Subcutaneous abdominal adipose tissue (tissue), 5 donors: ENCODE measurements around the gene ZNF8.
"Not testable (repeated sequence)": the region's sequence is repeated elsewhere in the genome, so short reads cannot be mapped to it uniquely, and the experiment has no call there.

Experiments
- H3K27ac ChIP-seq: one replicate; pipeline ENCODE4 v1.7.0; 2013; ENCODE audit warnings: low read depth, mild to moderate bottlenecking, inconsistent platforms, low read length, moderate library complexity
- H3K27me3 ChIP-seq, 5 donors: one replicate each; pipeline ENCODE4 v1.7.0; 2013; ENCODE audit warnings: low read length in 5 of 5, inconsistent platforms in 1 of 5; ENCODE audit not compliant: control insufficient read depth in 5 of 5, insufficient read depth in 4 of 5
- H3K36me3 ChIP-seq, 5 donors: one replicate each; pipeline ENCODE4 v1.7.0; 2013; ENCODE audit warnings: low read length in 5 of 5; ENCODE audit not compliant: control insufficient read depth in 5 of 5, insufficient read depth in 5 of 5
- H3K4me1 ChIP-seq, 5 donors: one replicate each; pipeline ENCODE4 v1.7.0; 2013; ENCODE audit warnings: low read length in 5 of 5, mild to moderate bottlenecking in 3 of 5, moderate library complexity in 1 of 5; ENCODE audit not compliant: control insufficient read depth in 5 of 5, insufficient read depth in 5 of 5
- H3K4me3 ChIP-seq, 5 donors: one replicate each; pipeline ENCODE4 v1.7.0; 2013; ENCODE audit warnings: low read length in 5 of 5, low read depth in 1 of 5
- H3K9ac ChIP-seq, 5 donors: one replicate each; pipeline ENCODE4 v1.7.0; 2013; ENCODE audit warnings: low read length in 5 of 5, mild to moderate bottlenecking in 4 of 5, moderate library complexity in 3 of 5
- H3K9me3 ChIP-seq, 5 donors: one replicate each; pipeline ENCODE4 v1.7.0; 2013; ENCODE audit warnings: low read length in 5 of 5; ENCODE audit not compliant: control insufficient read depth in 5 of 5
- donor health status: healthy.
- donor health status: healthy.
- donor health status: healthy.
- donor health status: healthy.
- donor health status: healthy.

Gene ZNF8

DNA sequence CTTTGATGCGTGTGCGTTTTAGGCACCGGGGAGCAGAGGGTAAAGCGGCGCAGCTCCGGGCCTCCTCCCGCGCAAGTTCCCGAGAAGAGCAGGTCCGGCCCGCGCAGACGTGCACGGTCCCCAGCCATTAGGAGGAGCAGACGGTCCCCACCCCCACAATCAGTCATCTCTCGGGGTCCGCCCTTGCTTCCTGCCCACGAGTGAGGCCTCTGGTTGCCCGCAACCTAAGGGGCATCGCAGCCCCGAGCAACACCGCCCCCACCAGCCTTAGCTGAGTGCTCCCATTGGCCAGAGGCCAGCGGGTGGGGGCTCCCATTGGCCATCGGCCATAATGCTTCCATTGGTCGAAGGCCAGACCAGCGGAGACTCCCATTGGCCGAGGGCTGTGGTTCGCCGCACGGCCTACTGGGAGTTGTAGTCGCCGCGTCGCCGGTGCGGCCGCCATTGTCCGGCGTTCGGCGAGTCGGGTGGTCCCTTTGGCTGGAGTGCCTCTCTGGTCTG is at the start of gene ZNF8:
Gene ZNF8 (plus strand): TSS at position 415 of the 501 bp plus-strand sequence. CDS start 127 bp downstream, outside the sequence.
- Histone ChIP-seq H3K4me1 (peaks cover 2 to 32% (median 19%) of the 10 kb centered on the region in 5 donors), H3K36me3 (peaks cover 2 to 17% (median 8%) of the 10 kb centered on the region in 5 donors), H3K9ac (peak within 1 kb of the TSS; percentile 66 to 96 (median 95)), H3K27ac (peak within 1 kb of the TSS; percentile 92), H3K4me3 (peak within 1 kb of the TSS; percentile 80 to 96 (median 91)), H3K9me3 (peaks cover 5 to 30% (median 21%) of the 10 kb centered on the region in 5 donors), H3K27me3 (no peaks in the 10 kb centered on the region)

DNA sequence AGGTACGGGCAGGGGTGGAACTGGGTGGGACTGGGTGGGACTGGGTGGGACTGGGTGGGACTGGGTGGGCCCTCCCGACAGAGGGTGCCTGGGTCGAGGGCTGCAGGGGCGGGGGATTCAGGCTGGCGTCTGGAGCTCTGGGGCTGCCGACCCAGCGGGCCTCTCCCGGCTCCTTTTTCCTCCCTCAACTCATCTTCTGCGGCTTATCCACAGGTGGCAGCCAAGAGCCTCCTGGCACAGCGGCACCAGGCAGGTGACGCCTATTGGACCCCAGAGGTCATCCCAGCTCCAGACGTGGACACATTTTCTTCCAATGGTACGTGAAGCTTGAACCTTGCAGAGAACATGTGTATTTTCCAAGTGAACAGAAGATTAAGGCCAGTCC is 49.5 kb upstream of the ZNF8 start:
- peak overlapping the region; percentile 61 to 97 (median 83) for H3K4me3 ChIP-seq
- H3K9me3 ChIP-seq, result peaks cover 4 to 45% (median 42%) of the 10 kb centered on the region in 5 donors
- peaks cover 12 to 42% (median 36%) of the 10 kb centered on the region in 5 donors for H3K36me3 ChIP-seq
- no peaks in the 10 kb centered on the region for H3K27me3 ChIP-seq
- H3K4me1 ChIP-seq, result peaks cover 3 to 21% (median 14%) of the 10 kb centered on the region in 5 donors
- peak overlapping the region in 3 of 5 donors; percentile 76 to 92 (median 85) for H3K9ac ChIP-seq
- no peak overlapping the region for H3K27ac ChIP-seq

DNA sequence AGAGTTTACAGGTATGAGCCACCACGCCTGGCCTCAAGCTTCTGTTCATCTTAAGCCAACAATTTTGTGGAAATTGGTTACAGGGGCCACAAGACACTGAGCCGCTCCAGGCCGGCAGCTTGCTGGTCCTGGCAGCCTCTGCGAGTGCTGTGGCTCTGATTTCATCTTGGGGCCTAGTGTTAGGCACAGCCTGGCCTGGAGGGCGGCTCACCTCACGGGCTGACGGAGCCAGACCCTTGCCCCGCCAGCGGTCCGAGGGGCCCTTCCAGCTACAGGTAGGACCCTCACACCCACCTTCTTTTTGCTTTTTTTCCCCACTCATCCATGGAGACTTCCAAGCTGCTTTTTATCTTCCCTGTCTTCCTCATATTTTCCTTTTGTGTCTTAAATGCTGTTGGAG is 41.4 kb upstream of the ZNF8 start:
- peaks cover 17 to 68% (median 49%) of the 10 kb centered on the region in 5 donors for H3K36me3 ChIP-seq

DNA sequence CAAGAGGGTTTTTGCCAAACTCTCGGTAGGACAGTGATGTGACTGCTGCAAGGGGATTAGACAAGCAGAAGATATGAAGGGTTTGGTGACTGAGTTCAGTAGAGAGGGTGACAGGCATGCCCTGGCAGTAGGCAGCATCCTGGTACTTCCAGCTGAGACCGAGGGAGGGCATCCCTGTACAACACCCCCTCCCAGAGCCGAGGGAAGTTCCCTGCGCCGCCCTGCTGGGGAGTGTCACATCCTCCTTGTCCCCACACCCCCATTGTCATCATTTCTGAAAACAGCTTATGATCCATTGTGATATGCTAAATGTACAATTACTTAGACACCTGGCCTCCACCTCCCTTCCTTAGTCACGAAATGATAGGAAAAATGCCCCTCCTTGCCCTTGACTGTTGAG is 35.4 kb upstream of the ZNF8 start:
- no peaks in the 10 kb centered on the region for H3K4me1 ChIP-seq
- H3K9me3 ChIP-seq, result peaks cover 55 to 95% (median 84%) of the 10 kb centered on the region in 5 donors
- peaks cover 9 to 79% (median 68%) of the 10 kb centered on the region in 5 donors for H3K36me3 ChIP-seq

More for the DNA sequence above, 41.4 kb upstream of the ZNF8 start:
- Histone ChIP-seq H3K4me3 (peak overlapping the region in 3 of 5 donors; percentile 22 to 41 (median 28)), H3K9me3 (peaks cover 25 to 83% (median 76%) of the 10 kb centered on the region in 5 donors), H3K9ac (no peak overlapping the region), H3K27me3 (no peaks in the 10 kb centered on the region), H3K27ac (no peak overlapping the region), H3K4me1 (no peaks in the 10 kb centered on the region)

DNA sequence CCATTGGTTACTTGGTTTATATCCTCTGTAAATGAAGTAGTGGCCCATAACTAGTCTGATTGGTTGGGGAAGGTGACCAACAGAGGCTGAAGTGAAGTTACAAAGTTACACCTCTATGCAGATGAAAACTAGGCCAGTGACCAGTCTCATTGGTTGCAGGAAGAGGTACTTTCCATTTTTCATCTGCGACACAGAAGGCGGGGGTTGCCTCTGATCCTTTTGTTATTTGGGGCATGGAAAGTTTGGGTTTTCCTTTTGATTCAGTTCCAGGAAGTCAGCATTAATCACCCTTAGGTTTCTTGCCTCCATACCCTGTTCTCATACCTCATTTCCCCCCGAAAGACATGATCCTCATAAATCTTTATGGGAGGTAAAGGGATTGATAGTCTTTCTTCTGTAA is 29.9 kb upstream of the ZNF8 start:
- H3K4me3 ChIP-seq, result peak overlapping the region; percentile 6 to 64 (median 46)
- H3K9me3 ChIP-seq, result peaks cover 80 to 98% (median 88%) of the 10 kb centered on the region in 5 donors
- H3K4me1 ChIP-seq, result no peaks in the 10 kb centered on the region
- H3K9ac ChIP-seq, result no peak overlapping the region
- H3K36me3 ChIP-seq, result peaks cover 50 to 92% (median 78%) of the 10 kb centered on the region in 5 donors
- no peak overlapping the region for H3K27ac ChIP-seq
- H3K27me3 ChIP-seq, result no peaks in the 10 kb centered on the region

More for the DNA sequence above, 35.4 kb upstream of the ZNF8 start:
- H3K27ac ChIP-seq, result no peak overlapping the region
- H3K27me3 ChIP-seq, result no peaks in the 10 kb centered on the region
- H3K4me3 ChIP-seq, result peak overlapping the region; percentile 33 to 61 (median 39)
- no peak overlapping the region for H3K9ac ChIP-seq

DNA sequence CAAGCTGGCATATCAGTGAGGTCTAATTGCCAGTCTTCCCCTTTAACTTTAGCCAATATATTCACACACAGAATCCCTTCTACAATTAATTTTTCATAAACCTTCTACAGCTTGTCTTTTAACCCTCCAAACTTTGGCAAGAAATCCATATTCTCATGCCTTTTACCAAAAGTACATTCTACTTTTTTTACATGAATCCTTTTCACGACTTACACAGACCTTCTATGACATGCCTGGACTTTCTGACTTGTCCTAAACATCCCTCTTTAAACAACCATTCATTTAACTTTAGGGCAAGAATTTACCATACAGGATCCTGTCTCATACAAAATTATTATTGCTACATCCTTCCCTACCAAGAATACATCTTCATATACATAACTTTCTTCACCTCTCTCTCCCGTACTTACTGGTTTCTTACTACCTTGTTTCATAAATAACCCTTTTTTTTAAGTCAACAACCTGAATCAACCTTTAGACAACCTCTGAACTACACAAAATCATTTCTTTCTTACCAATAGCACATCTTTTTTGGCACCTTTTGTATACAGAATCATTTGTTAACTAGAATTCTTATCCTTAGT is 26.6 kb upstream of the ZNF8 start:
- Histone ChIP-seq H3K27me3 (no peaks in the 10 kb centered on the region), H3K9me3 (peaks cover 70 to 97% (median 92%) of the 10 kb centered on the region in 5 donors), H3K27ac (no peak overlapping the region), H3K4me1 (no peaks in the 10 kb centered on the region), H3K36me3 (peaks cover 55 to 81% (median 65%) of the 10 kb centered on the region in 5 donors), H3K9ac (no peak overlapping the region), H3K4me3 (peak overlapping the region in 2 of 5 donors; percentile 12 to 64)

DNA sequence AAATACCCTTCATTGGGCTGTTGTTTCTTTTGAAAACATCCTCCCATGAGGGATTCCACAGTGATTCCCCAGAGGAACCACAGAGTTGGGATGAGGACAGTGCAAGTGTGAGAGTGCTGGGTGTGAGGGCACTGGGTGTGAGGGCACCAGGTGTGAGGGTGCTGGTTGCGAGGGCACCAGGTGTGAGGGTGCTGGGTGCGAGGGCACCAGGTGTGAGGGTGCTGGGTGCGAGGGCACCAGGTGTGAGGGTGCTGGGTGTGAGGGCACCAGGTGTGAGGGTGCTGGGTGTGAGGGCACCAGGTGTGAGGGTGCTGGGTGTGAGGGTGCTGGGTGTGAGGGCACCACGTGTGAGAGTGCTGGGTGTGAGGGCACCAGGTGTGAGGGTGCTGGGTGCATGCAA is 20.5 kb upstream of the ZNF8 start:
- not testable (repeated sequence) for H3K27ac ChIP-seq, H3K4me1 ChIP-seq, H3K27me3 ChIP-seq, H3K9ac ChIP-seq
- peaks cover 77 to 99% (median 95%) of the 10 kb centered on the region in 5 donors for H3K9me3 ChIP-seq
- peaks cover 43 to 81% (median 72%) of the 10 kb centered on the region in 5 donors for H3K36me3 ChIP-seq
- H3K4me3 ChIP-seq, result peak overlapping the region; percentile 19 to 84 (median 63)

DNA sequence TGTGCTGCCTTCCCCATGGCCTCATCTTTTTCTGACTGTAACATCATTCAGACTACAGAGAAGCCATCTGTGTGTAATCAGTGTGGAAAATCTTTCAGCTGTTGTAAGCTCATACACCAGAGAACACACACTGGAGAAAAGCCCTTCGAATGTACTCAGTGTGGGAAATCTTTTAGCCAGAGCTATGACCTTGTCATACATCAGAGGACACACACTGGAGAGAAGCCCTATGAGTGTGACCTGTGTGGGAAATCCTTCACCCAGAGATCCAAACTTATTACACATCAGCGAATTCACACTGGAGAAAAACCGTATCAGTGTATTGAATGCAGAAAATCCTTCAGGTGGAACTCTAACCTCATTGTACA is 17.2 kb upstream of the ZNF8 start:
- peak overlapping the region; percentile 19 to 84 (median 63) for H3K4me3 ChIP-seq
- no peak overlapping the region for H3K9ac ChIP-seq
- H3K9me3 ChIP-seq, result peaks cover 77 to 99% (median 98%) of the 10 kb centered on the region in 5 donors
- H3K4me1 ChIP-seq, result peaks cover 0 to 6% (median 0%) of the 10 kb centered on the region in 5 donors
- H3K36me3 ChIP-seq, result peaks cover 32 to 76% (median 60%) of the 10 kb centered on the region in 5 donors
- H3K27me3 ChIP-seq, result no peaks in the 10 kb centered on the region
- no peak overlapping the region for H3K27ac ChIP-seq

DNA sequence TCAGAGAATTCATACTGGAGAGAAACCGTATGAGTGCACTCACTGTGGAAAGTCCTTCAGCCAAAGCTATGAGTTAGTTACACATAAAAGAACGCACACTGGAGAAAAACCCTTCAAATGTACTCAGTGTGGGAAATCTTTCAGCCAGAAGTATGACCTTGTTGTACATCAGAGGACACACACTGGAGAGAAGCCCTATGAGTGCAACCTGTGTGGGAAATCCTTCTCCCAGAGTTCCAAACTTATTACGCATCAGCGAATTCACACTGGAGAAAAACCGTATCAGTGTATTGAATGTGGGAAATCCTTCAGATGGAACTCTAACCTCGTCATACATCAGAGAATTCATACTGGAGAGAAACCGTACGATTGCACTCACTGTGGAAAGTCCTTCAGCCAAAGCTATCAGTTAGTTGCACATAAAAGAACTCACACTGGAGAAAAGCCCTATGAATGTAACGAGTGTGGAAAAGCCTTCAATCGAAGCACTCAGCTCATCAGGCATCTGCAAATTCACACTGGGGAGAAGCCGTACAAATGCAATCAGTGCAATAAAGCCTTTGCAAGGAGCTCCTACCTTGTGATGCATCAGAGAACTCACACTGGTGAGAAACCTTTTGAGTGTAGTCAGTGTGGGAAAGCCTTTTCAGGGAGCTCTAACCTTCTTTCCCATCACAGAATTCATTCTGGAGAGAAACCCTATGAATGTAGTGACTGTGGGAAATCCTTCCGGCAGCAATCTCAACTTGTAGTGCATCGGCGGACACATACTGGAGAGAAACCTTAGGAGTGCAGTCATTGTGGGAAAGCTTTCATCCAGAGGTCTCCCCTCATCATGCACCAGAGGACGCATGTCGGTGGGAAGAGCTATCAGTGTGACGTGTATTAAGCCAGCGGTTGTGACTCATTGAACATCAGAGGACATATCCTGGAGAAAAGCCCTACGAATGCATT is 16.5 kb upstream of the ZNF8 start:
- Histone ChIP-seq H3K27me3 (no peaks in the 10 kb centered on the region), H3K9ac (no peak overlapping the region), H3K27ac (no peak overlapping the region), H3K9me3 (peaks cover 79 to 99% (median 98%) of the 10 kb centered on the region in 5 donors), H3K4me1 (peaks cover 0 to 6% (median 0%) of the 10 kb centered on the region in 5 donors), H3K36me3 (peaks cover 30 to 76% (median 58%) of the 10 kb centered on the region in 5 donors), H3K4me3 (peak overlapping the region; percentile 19 to 84 (median 63))
